GM12878 (cell line): ENCODE results near the gene TCL1B. TPM values are rescaled to one million over a fixed set of nuclear protein-coding genes. Genes with fewer than 3 reads are reported as not detected.

Experiments
- ATAC-seq: fragments of 200-7000 bp; cut with Tn5 transposase; 3 replicates; pipeline ENCODE4 v1.9.1; 2020; ENCODE audit warnings: mild to moderate bottlenecking, moderate library complexity
- BruUV-seq: library from RNA; stranded (reverse); fragments of 400-500 nt; replicated peaks from 2 replicates; lab custom pipeline; 2021; lab: Mats Ljungman, UMichigan
- CTCF ChIA-PET: fragments of 300-600 bp; sonication (Branson Sonifier 250); formaldehyde crosslinking; extraction: SDS; loops from one replicate; lab custom pipeline; 2021; ENCODE audit warnings: inconsistent platforms; lab: Yijun Ruan, JAX
- POLR2A ChIA-PET: fragments of 350-600 bp; formaldehyde crosslinking; extraction: SDS; loops from one replicate; lab custom pipeline; 2021; ENCODE audit warnings: inconsistent platforms; lab: Charles Lee
- RAD21 ChIA-PET: fragments of 300-600 bp; sonication (Branson Sonifier 250); formaldehyde crosslinking; loops from one replicate; lab custom pipeline; 2023; ENCODE audit warnings: antibody characterized with exemption; ENCODE audit not compliant: unreplicated experiment; lab: Charles Lee
- SMC1A ChIA-PET: fragments of 300-600 bp; sonication (Branson Sonifier 250); formaldehyde crosslinking; loops from one replicate; lab custom pipeline; 2023; ENCODE audit not compliant: unreplicated experiment, uncharacterized antibody; lab: Charles Lee
- DNase-seq: peaks from one replicate; pipeline ENCODE4 v3.0.0-alpha.2; 2011; ENCODE audit warnings: low read depth, low spot score
- FAIRE-seq: peaks from 3 replicates; lab custom pipeline; 2011; peaks lifted over from hg19 to GRCh38; lab: Jason Lieb, UNC
- H2AFZ ChIP-seq: 2 replicates; pipeline ENCODE4 v1.6.0; 2011; ENCODE audit warnings: low read depth, low read length, control low read depth; ENCODE audit not compliant: control insufficient read depth
- H3K27ac ChIP-seq: 2 replicates; pipeline ENCODE4 v1.5.1; 2011; ENCODE audit warnings: control low read depth; ENCODE audit not compliant: control insufficient read depth, insufficient read depth
- H3K27me3 ChIP-seq, 2 experiments: replicated peaks in 1 of 2; 2 replicates each; pipeline versions ENCODE4 v1.6.0 to v1.6.1; 2011; ENCODE audit warnings: low read length in 1 of 2; ENCODE audit not compliant: control insufficient read depth in 2 of 2, insufficient read depth in 2 of 2
- H3K36me3 ChIP-seq, 2 experiments: 2 replicates each; pipeline ENCODE4 v1.5.1; 2011; ENCODE audit warnings: low read length in 1 of 2; ENCODE audit not compliant: control insufficient read depth in 2 of 2, insufficient read depth in 2 of 2
- H3K4me1 ChIP-seq: 2 replicates; pipeline ENCODE4 v1.6.1; 2011; ENCODE audit warnings: mild to moderate bottlenecking, low read length, moderate library complexity, mixed read lengths; ENCODE audit not compliant: control insufficient read depth, insufficient read depth
- H3K4me2 ChIP-seq: 2 replicates; pipeline ENCODE4 v1.6.0; 2011; ENCODE audit warnings: control low read depth; ENCODE audit not compliant: control insufficient read depth, insufficient read depth
- H3K4me3 ChIP-seq: fragments of 200-600 bp; sonication (generic); 2 replicates; pipeline ENCODE4 v1.5.1; 2016
- H3K79me2 ChIP-seq: 2 replicates; pipeline ENCODE4 v1.6.0; 2011; ENCODE audit warnings: low read length; ENCODE audit not compliant: control insufficient read depth, insufficient read depth
- H3K9ac ChIP-seq: 2 replicates; pipeline ENCODE4 v1.8.0; 2011; ENCODE audit warnings: low read length, control low read depth, mixed read lengths; ENCODE audit not compliant: control insufficient read depth, insufficient read depth
- H3K9me3 ChIP-seq: replicated peaks from 3 replicates; pipeline ENCODE4 v1.5.1; 2011; ENCODE audit warnings: mild to moderate bottlenecking, low read length; ENCODE audit not compliant: control insufficient read depth, insufficient read depth
- H4K20me1 ChIP-seq: 2 replicates; pipeline ENCODE4 v1.6.0; 2011; ENCODE audit not compliant: control insufficient read depth, insufficient read depth
- CBX5 ChIP-seq: sonication (generic); IDR thresholded peaks from 2 replicates; pipeline ENCODE4 v1.6.1; 2016; ENCODE audit warnings: low read depth, moderate library complexity, mild to moderate bottlenecking, inconsistent platforms
- CHD4 ChIP-seq: fragments of 200-600 bp; sonication (generic); IDR thresholded peaks from 2 replicates; pipeline ENCODE4 v1.6.1; 2016; ENCODE audit warnings: mild to moderate bottlenecking
- EP300 ChIP-seq, 2 experiments: fragments of 150-350 bp in 1 of 2; IDR thresholded peaks; 2 replicates each; pipeline ENCODE4 v1.6.1; 2011 to 2012; ENCODE audit warnings: low read depth in 2 of 2, low read length in 2 of 2, borderline replicate concordance in 1 of 2, improper control_type of control experiment in 1 of 2, inconsistent platforms in 1 of 2; ENCODE audit not compliant: control insufficient read depth in 1 of 2
- EZH2 ChIP-seq: IDR thresholded peaks from 2 replicates; pipeline ENCODE4 v1.6.1; 2012; ENCODE audit warnings: low read depth, mild to moderate bottlenecking, control low read depth, inconsistent platforms, low read length, borderline replicate concordance; ENCODE audit not compliant: control insufficient read depth
- KAT2A ChIP-seq: conservative IDR thresholded peaks from 2 replicates; pipeline ENCODE4 v1.6.1; 2011; ENCODE audit warnings: low read depth, low read length; ENCODE audit not compliant: control insufficient read depth
- NFIC ChIP-seq: IDR thresholded peaks from 2 replicates; pipeline ENCODE4 v1.6.1; 2012; ENCODE audit warnings: low read depth, mild to moderate bottlenecking, inconsistent platforms, low read length, moderate library complexity
- POLR2A ChIP-seq: IDR thresholded peaks from 2 replicates; pipeline ENCODE4 v1.6.1; 2011; ENCODE audit warnings: low read depth, mild to moderate bottlenecking, low read length
- POLR2AphosphoS2 ChIP-seq: IDR thresholded peaks from 2 replicates; pipeline ENCODE4 v1.6.1; 2011; ENCODE audit warnings: low read depth, mild to moderate bottlenecking, low read length, improper control_type of control experiment, moderate library complexity
- RAD51 ChIP-seq: fragments of 450-650 bp; IDR thresholded peaks from 2 replicates; pipeline ENCODE4 v1.6.1; 2016; ENCODE audit warnings: moderate library complexity, mild to moderate bottlenecking, inconsistent platforms
- RCOR1 ChIP-seq: conservative IDR thresholded peaks from 2 replicates; pipeline ENCODE4 v1.6.1; 2012; ENCODE audit warnings: low read depth, low read length, improper control_type of control experiment
- SMC3 ChIP-seq: IDR thresholded peaks from 2 replicates; pipeline ENCODE4 v1.6.1; 2011; ENCODE audit warnings: low read length, improper control_type of control experiment, borderline replicate concordance
- ZNF207 ChIP-seq: fragments of 450-650 bp; IDR thresholded peaks from 2 replicates; pipeline ENCODE4 v1.6.1; 2014; ENCODE audit warnings: antibody characterized with exemption, mild to moderate bottlenecking, borderline replicate concordance
- WGBS: methylation state at CpG from one replicate; pipeline ENCODE4 v1.1.6; 2016; ENCODE audit warnings: low lambda C conversion rate; ENCODE audit not compliant: insufficient replicate concordance, insufficient coverage; ENCODE audit errors: missing lambda C conversion rate; 5-methylcytosine and 5-hydroxymethylcytosine counted together
- in situ Hi-C: fragments of 300-500 bp; cut with MboI; formaldehyde crosslinking; loops from 9 replicates; pipeline ENCODE4 v1.14.3; 2018; ENCODE audit warnings: mixed read lengths
- intact Hi-C: fragments of 100-400 bp; cut with micrococcal nuclease; formaldehyde crosslinking; loops from one replicate; pipeline ENCODE4 v1.14.2; 2022; ENCODE audit not compliant: unreplicated experiment
- polyA plus RNA-seq, 11 experiments: library from polyadenylated mRNA; depleted of rRNA in 4 of 11; unstranded in 6 of 11; stranded (reverse) in 5 of 11; fragments of >200 nt; fragmentation: Nextera tagmentation in 4 of 11; fragmentation: Illumina TruSeq in 1 of 11; extraction: Ambion mirVana in 4 of 11; extraction: Trizol in 1 of 11; gene quantifications; 1 replicate in 1 of 11; 2 replicates in 10 of 11; pipeline versions ENCODE4 v1.2.1 to v1.2.3, GENCODE V29; 2011 to 2016; ENCODE audit warnings: inconsistent platforms in 2 of 11, missing spikeins in 2 of 11, low read depth in 1 of 11
- total RNA-seq, 4 experiments: library from RNA; depleted of rRNA in 3 of 4; stranded (reverse); fragments of >200 nt in 3 of 4; fragmentation: Illumina TruSeq in 1 of 4; extraction: Trizol in 1 of 4; gene quantifications; 2 replicates each; pipeline versions ENCODE4 v1.2.1 to v1.2.3, GENCODE V29; 2013 to 2021
- TF ChIP-seq, protein P1 (sequence below): fragments of 450-650 bp; conservative IDR thresholded peaks from 2 replicates; pipeline ENCODE4 v1.6.1; 2017; ENCODE audit warnings: mild to moderate bottlenecking, moderate library complexity
- TF ChIP-seq, protein P2 (sequence below): IDR thresholded peaks from 2 replicates; pipeline ENCODE4 v1.6.1; 2012; ENCODE audit warnings: low read depth, low read length, improper control_type of control experiment
- TF ChIP-seq, protein P3 (sequence below): fragments of 450-650 bp; IDR thresholded peaks from 2 replicates; pipeline ENCODE4 v1.6.1; 2017; ENCODE audit warnings: borderline replicate concordance
- TF ChIP-seq, protein P4 (sequence below): IDR thresholded peaks from 2 replicates; pipeline ENCODE4 v1.6.1; 2011; ENCODE audit warnings: mild to moderate bottlenecking, low read depth, low read length, moderate library complexity; ENCODE audit not compliant: insufficient replicate concordance

TCL1B gene
- total and polyA plus RNA-seq, 10 of the 15 experiments (the other 5 are each of a cell fraction or from before 2014, with no cell fraction given): 0.10 to 0.18 (median 0.13) TPM; not detected in 6

DNA sequence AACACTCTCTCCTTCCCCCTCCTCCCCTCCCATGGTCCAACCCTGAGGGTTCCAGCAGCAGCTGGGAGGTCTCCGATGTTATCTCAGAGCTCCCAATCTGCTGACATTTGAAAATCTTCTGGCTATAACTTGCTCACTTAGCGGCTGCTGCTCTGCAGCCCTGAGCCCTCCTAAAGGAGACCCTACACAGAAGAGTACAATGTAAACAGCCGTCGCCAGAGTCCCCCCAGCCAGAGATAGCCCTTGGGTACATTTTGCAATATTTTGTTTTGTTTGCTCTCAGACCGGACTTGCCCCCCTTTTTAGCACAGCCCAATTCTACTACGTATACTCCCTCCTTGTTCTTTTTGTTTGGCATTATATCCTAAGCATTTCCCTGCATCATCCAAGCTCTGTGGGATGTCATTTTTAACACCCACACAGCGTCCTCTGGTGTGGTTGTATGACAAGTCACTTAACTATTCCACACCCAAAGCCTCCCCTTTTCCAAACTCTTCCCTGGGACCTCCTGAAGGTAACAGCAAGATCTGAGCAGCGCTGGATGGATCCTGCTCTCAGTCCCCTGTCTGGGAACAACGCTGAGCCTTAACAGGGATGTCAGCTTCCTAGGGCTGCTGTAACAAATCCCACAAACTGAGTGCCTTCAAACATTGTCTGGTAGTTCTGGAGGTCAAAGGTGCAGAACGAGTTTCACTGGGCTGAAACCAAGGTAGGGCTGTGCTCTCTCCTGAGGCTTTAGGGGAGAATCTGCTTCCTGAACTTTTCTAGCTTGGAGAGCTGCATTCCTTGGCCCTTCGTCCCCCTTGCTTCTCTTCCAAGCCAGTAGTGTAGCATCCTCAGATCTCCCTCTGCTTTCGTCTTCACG lies 25.3 kb upstream of the TCL1B start:
- H3K9me3 ChIP-seq: no peaks in the 10 kb centered on the region
- peaks cover 39% of the 10 kb centered on the region for H3K4me1 ChIP-seq
- SMC1A ChIA-PET: interaction anchor here (1.0 to 2.0 kb wide), 6 partner anchors 13 to 101 kb away, joined by 3 to 8 read pairs (median 4); no protein-coding TSS in a partner anchor
- H3K27me3 ChIP-seq: no peaks in the 10 kb centered on the region; a peak in 2 of 4 replicates
- H3K4me3 ChIP-seq: no peak overlapping the region
- 59% methylated on average over 13 of the region's 13 CpGs for WGBS
- POLR2A ChIA-PET: interaction anchor here (0.6 kb wide), 1 partner anchor 602 kb away, joined by 4 read pairs; no protein-coding TSS in a partner anchor
- no peaks in the 10 kb centered on the region for H3K79me2 ChIP-seq
- in situ Hi-C loops: loop anchor here (25.0 kb wide), 1 partner anchor 1699 kb away; no protein-coding TSS in a partner anchor
- CTCF ChIA-PET: interaction anchor here (0.7 to 7.4 kb wide), 5 partner anchors 10 to 141 kb away, joined by 3 to 98 read pairs (median 9); no protein-coding TSS in a partner anchor
- BruUV-seq: no TSS peak
- H3K4me2 ChIP-seq: peak overlapping the region; percentile 67; the same call in 1 of the 2 replicates
- peak overlapping the region; percentile 82 for H3K27ac ChIP-seq
- H4K20me1 ChIP-seq: no peaks in the 10 kb centered on the region
- peak overlapping the region; percentile 25; the same call in 1 of the 2 replicates for H3K9ac ChIP-seq
- RAD21 ChIA-PET: interaction anchor here (1.6 kb wide), 2 partner anchors 19 to 22 kb away, joined by 3 to 5 read pairs; no protein-coding TSS in a partner anchor
- intact Hi-C loops: loop anchor here (5.0 kb wide), 1 partner anchor 66 kb away; no protein-coding TSS in a partner anchor
- DNase-seq (no peak), FAIRE-seq (no peak), ATAC-seq (no peak)
- H2AFZ ChIP-seq: no peak overlapping the region
- H3K36me3 ChIP-seq: no peaks in the 10 kb centered on the region
- TF ChIP-seq EP300 (IDR thresholded peaks at IDR 0.05; ENCODE audit: borderline replicate concordance in 1 of 2, control insufficient read depth in 1 of 2, low read depth in 2 of 2, low read length in 2 of 2) (no peak), POLR2AphosphoS2 (no peak), KAT2A (no peak), SMC3 (no peak), NFIC (no peak), CHD4 (no peak), EZH2 (no peak), POLR2A (no peak), CBX5 (no peak), RAD51 (no peak), RCOR1 (no peak), ZNF207 (no peak)
- TF ChIP-seq, protein P1, sequence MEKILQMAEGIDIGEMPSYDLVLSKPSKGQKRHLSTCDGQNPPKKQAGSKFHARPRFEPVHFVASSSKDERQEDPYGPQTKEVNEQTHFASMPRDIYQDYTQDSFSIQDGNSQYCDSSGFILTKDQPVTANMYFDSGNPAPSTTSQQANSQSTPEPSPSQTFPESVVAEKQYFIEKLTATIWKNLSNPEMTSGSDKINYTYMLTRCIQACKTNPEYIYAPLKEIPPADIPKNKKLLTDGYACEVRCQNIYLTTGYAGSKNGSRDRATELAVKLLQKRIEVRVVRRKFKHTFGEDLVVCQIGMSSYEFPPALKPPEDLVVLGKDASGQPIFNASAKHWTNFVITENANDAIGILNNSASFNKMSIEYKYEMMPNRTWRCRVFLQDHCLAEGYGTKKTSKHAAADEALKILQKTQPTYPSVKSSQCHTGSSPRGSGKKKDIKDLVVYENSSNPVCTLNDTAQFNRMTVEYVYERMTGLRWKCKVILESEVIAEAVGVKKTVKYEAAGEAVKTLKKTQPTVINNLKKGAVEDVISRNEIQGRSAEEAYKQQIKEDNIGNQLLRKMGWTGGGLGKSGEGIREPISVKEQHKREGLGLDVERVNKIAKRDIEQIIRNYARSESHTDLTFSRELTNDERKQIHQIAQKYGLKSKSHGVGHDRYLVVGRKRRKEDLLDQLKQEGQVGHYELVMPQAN: no peak
- TF ChIP-seq, protein P2, sequence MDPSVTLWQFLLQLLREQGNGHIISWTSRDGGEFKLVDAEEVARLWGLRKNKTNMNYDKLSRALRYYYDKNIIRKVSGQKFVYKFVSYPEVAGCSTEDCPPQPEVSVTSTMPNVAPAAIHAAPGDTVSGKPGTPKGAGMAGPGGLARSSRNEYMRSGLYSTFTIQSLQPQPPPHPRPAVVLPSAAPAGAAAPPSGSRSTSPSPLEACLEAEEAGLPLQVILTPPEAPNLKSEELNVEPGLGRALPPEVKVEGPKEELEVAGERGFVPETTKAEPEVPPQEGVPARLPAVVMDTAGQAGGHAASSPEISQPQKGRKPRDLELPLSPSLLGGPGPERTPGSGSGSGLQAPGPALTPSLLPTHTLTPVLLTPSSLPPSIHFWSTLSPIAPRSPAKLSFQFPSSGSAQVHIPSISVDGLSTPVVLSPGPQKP: no peak
- TF ChIP-seq, protein P3, sequence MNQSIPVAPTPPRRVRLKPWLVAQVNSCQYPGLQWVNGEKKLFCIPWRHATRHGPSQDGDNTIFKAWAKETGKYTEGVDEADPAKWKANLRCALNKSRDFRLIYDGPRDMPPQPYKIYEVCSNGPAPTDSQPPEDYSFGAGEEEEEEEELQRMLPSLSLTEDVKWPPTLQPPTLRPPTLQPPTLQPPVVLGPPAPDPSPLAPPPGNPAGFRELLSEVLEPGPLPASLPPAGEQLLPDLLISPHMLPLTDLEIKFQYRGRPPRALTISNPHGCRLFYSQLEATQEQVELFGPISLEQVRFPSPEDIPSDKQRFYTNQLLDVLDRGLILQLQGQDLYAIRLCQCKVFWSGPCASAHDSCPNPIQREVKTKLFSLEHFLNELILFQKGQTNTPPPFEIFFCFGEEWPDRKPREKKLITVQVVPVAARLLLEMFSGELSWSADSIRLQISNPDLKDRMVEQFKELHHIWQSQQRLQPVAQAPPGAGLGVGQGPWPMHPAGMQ: no peak
- TF ChIP-seq, protein P4, sequence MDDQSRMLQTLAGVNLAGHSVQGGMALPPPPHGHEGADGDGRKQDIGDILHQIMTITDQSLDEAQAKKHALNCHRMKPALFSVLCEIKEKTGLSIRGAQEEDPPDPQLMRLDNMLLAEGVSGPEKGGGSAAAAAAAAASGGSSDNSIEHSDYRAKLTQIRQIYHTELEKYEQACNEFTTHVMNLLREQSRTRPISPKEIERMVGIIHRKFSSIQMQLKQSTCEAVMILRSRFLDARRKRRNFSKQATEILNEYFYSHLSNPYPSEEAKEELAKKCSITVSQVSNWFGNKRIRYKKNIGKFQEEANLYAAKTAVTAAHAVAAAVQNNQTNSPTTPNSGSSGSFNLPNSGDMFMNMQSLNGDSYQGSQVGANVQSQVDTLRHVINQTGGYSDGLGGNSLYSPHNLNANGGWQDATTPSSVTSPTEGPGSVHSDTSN: no peak
